HG03521 (cell line): ENCODE results near the gene FRMD5.
"Not testable (repeated sequence)": the region's sequence is repeated elsewhere in the genome, so short reads cannot be mapped to it uniquely, and the experiment has no call there.

Source experiments
- ATAC-seq: cut with Tn5 transposase; IDR thresholded peaks from one replicate; pipeline ENCODE4 v1.9.1; 2021; ENCODE audit warnings: mild to moderate bottlenecking, moderate library complexity; ENCODE audit not compliant: unreplicated experiment

Gene FRMD5

DNA sequence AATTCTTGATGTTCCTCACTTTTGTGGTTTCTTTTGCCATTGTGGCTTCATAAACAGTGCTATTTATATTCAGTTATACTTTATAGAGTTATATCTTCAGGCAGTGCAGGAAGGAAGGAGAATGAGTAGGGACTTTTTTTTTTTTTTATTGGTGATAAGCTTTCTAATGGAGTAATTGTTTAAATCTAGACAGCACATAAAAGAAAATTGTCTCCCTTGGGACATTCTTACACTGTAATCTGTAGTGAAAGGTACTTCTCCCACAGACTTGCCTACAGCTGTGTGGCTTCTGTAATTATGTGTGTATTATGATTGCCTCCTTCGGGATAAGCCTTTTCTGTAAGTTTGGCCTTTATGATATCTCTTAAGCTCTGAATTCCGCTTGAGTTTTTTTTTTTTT, 326.7 kb downstream of the FRMD5 start:
- no peak for ATAC-seq

DNA sequence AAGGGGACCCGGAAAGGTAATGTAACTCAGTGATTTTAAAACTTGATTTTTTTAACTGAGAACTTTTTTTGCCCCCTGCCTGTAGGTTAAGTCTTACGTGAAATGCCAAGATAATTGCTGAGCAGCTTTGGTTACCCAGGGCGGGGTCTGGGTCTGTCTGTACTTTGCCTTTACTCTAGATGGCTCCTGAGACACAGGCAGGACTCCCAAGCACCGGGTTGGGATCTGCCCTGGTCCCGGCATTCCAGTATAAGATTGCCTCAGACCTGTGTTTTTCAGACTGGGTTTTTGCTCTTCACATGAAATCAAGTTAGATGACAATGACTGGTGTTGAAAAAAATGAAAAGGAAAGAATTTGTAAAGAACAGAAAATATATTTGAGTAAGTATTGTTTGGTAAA, 328.0 kb downstream of the FRMD5 start:
- no peak for ATAC-seq

DNA sequence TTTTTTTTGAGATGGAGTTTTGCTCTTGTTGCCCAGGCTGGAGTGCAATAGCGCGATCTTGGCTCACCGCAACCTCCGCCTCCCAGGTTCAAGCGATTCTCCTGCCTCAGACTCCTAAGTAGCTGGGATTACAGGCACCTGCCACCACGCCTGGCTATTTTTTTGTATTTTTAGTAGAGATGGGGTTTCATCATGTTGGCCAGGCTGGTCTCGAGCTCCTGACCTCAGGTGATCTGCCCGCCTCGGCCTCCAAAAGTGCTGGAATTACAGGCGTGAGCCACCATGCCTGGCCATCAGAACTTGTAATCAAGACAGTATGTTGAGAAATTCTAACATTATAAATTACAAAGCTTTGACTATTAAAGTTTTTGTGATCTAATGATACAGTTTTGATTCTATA, 328.4 kb downstream of the FRMD5 start:
- ATAC-seq: not testable (repeated sequence)

GRCh38 chr15:43859546-43859945, 335.5 kb downstream of the FRMD5 start:
- no peak for ATAC-seq

GRCh38 chr15:43854801-43855200, 340.3 kb downstream of the FRMD5 start:
- no peak for ATAC-seq

DNA sequence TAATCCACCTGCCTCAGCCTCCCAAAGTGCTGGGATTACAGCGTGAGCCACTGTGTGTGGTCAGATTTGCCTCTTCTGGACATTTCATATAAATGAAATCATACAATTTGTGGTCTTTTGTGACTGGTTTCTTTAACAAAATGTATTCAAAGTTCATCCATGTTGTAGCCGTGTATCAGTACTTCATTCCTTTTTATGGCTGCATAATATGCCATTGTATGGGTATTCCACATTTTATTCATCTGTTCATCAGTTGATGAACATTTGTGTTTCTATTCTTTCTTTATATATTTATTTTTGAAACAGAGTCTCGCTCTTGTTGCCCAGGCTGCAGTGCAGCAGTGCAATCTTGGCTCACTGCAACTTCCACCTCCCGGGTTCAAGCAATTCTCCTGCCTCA, 342.5 kb downstream of the FRMD5 start:
- ATAC-seq: no peak

DNA sequence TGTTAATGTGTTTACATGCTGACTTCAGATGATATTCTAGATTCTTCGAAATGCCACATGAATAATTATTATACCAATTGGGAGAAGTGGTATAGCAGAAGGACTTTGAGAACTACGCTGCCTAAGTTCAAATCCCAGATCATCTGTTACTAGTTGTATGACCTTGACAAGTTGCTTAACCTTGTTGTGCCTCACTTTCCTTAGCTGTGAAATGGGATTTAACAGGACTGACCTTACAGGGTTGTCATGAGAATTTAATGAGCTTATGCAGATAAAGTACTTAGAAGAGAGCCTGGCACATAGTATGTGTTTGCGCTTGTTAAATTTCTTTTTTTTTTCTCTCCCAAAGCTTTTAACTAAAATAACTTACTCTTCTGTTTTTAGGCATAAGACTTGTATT, 343.8 kb downstream of the FRMD5 start:
- ATAC-seq: no peak

DNA sequence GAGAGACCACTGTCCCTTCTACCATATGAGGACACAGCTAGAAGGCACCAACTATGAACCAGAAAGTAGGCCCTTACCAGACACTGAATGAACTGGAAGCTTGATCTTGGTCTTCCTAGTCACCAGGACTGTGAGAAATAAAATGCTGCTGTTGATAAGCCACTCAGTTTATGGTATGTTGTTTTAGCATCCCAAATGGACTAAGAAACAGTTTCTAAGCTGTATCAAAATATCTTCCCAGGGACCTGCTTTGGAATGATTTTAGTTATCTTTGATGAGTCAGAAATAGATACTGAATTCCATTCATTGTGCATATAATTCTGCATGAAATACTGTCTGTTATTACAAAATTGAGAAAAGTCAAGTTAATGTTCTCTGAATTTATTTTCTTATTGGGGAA, 349.6 kb downstream of the FRMD5 start:
- ATAC-seq: no peak

DNA sequence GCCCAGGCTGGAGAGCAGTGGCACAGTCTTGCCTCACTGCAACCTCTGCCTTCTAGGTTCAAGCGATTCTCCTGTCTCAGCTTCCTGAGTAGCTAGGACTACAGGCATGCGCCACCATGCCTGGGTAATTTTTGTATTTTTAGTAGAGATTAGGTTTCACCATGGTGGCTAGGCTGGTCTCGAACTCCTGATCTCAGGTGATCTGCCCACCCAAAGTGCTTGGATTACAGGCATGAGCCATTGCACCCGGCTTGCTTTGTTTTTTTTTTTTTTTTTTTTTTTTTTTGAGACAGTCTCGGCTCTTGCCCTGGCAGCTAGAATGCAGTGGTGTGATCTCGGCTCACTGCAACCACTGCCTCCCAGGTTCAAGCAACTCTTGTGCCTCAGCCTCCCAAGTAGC, 362.6 kb downstream of the FRMD5 start:
- not testable (repeated sequence) for ATAC-seq

DNA sequence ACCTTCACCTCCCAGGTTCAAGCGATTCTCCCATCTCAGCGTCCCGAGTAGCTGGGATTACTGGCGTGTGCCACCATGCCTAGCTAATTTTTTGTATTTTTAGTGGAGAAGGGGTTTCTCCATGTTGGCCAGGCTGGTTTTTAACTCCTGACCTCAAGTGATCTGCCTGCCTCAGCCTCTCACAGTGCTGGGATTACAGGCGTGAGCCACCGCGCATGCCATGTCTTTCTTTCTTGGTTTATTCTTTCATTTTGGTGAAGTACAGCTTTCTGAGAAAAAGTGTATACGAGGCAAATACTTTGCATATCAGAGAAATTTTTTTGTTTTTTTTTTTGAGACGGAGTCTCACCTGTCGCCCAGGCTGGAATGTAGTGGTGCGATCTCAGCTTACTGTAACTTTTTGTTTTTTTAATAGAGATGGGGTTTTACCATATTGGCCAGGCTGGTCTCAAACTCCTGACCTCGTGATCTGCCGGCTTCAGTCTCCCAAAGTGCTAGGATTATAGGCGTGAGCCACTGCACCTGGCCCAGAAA, 363.5 kb downstream of the FRMD5 start:
- not testable (repeated sequence) for ATAC-seq

DNA sequence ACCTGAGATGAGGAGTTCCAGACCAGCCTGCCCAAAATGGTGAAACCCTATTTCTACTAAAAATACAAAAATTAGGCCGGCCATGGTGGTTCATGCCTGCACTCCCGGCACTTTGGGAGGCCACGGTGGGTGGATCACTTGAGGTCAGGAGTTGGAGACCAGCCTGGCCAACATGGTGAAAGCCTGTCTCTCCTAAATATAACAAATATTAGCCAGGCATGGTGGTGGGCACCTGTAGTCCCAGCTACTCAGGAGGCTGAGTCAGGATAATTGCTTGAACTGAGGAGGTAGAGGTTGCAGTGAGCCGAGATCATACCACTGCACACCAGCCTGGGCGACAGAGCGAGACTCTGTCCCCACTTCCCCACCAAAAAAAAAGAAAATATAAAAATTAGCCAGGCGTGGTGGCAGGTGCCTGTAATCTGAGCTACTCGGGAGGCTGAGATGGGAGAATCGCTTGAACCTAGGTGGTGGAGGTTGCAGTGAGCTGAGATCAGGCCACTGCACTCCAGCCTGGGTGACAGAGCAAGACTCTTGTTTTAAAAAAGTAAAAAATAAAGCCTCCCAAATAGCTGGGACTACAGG, 364.3 kb downstream of the FRMD5 start:
- ATAC-seq: not testable (repeated sequence)

DNA sequence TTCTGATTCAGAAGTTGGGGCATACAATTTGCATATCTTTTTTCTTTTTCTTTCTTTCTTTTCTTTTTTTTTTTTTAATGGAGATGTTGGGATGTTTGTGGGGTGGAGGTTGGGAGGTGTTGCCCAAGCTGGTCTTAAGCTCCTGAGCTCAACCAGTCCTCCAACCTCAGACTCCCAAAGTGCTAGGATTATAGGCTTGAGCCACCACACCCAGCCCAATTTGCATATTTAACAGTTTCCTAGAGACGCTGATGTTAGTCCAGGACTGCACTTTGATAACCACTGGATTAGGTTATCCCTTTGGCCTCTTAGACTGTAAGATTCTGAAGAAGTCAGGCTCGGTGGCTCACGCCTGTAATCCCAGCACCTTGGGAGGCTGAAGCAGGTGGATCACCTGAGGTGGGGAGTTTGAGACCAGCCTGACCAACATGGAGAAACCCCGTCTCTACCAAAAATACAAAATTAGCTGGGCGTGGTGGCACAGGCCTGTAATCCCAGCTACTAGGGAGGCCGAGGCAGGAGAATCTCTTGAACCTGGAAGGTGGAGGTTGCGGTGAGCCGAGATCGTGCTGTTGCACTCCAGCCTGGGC, 365.0 kb downstream of the FRMD5 start:
- ATAC-seq: not testable (repeated sequence)

GRCh38 chr15:43828061-43828657, 366.9 kb downstream of the FRMD5 start:
- ATAC-seq: no peak

DNA sequence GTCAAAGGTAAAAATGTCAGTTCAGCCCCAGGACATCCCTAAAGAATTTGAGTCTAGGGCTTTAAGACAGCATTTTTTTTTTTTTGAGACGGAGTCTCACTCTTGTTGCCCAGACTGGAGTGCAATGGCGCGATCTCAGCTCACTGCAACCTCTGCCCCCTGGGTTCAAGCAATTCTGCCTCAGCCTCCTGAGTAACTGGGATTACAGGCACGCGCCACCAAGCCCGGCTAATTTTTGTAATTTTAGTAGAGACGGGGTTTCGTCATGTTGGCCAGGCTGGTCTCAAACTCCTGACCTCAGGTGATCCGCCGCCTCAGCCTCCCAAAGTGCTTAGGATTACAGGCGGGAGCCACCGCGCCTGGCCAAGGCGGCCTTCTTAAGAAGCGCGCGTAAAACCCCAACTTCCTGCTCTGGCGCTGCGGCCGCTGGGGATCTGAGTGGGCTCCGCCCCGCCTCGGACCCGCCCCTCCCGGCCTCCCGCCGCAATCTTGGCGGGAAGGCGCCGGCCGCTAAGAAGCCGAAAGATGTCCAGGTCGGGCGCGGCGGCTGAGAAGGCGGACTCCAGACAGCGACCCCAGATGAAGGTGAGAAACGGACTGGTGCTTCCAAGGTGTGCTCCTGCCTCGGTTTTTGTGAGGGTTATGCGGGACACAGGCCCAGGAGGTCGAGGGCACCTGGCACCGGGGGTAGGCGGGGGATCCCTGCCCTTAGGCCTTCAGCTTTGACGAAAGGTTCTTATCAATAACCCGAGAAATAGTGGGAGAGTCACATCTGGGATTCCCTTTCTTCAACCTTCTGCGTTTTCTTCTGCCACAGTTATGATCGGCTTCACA, 368.3 kb downstream of the FRMD5 start, which contains the start of gene WDR76:
WDR76 (plus strand) TSS at position 495 of the 834 bp plus-strand sequence; CDS start at position 526, 31 bp downstream.
- ATAC-seq: peak; percentile 50

DNA sequence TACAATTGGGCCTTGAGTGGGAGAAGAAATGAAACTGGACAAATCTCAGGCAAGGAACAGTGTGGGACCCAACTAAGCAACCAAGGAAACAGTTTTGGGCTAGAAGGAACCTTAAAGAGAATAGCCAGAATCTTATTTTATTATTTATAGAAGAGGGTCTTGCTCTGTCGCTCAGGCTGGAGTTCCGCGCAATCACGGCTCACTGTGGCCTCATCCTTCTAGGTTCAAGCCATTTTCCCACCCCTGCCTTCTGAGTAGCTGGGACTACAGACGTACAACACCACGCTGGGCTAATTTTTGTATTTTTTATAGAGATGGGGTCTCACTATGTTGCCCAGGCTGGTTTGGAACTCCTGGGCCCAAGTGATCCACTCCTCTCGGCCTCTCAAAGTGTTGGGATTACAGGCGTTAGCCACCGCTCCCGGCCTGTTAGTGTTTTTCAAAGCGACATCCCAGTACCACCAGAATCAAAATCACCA, 369.0 kb downstream of the FRMD5 start:
- no peak for ATAC-seq

- ATAC-seq: not testable (repeated sequence)
Observed at GRCh38 chr15:43825305-43825704, 369.8 kb downstream of the FRMD5 start.

- peak; percentile 77 for ATAC-seq
Observed at GRCh38 chr15:43824302-43825246, 370.5 kb downstream of the FRMD5 start, which contains the start of gene MFAP1. Gene MFAP1, minus strand, starts transcription at chr15:43824690. Its CDS starts 121 bp downstream, at chr15:43824569.

DNA sequence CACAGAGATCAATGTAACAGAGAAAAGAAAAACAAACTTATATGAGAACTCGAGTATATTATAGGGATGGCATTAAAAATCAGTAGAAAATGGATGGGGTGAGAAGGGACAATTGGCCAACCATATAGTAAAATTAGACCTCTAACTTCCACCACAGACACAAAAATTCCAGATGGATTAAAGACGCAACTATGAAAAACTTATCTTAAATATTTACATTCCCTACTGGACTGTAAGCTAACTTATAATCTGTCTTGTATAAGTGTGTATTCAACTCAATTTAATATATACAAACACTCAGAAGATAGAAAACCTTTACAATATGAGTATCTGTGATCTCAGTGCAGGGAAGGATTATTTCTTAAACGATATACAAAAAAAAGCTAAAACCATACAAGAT, 373.6 kb downstream of the FRMD5 start:
- ATAC-seq: no peak
